ENCODE results near the gene LIN9.

LIN9 gene

GRCh38 chr1:226187380-226187779 is 121.6 kb downstream of the LIN9 start:
- Histone ChIP-seq H3K27ac (ENCODE audit: low read depth, low read length) (peak overlapping the region; percentile 71; the same call in 1 of the 2 replicates), H3K4me3 (ENCODE audit: insufficient read depth, low read length, poor library complexity, severe bottlenecking) (peak overlapping the region; percentile 91), H2AFZ (ENCODE audit: low read depth, low read length, severe bottlenecking) (peak overlapping the region; percentile 66), H3F3A (ENCODE audit: insufficient read depth) (peaks cover 21% of the 10 kb centered on the region), H3K27me3 (ENCODE audit: low read length) (no peaks in the 10 kb centered on the region), H3K9me3 (ENCODE audit: insufficient read depth, low read length) (no peaks in the 10 kb centered on the region), H3K9me2 (replicated peaks; ENCODE audit: insufficient read depth, low read length) (no peaks in the 10 kb centered on the region), H3K9ac (ENCODE audit: low read length) (peak overlapping the region; percentile 84), H3K79me2 (ENCODE audit: insufficient read depth, low read length) (peaks cover 38% of the 10 kb centered on the region), H4K20me1 (ENCODE audit: low read depth, low read length) (no peaks in the 10 kb centered on the region; the same call in 1 of the 2 replicates), H3K36me3 (ENCODE audit: low read length) (no peaks in the 10 kb centered on the region), H3K4me2 (ENCODE audit: low read depth, low read length, poor library complexity, severe bottlenecking) (peak overlapping the region; percentile 99)
- no peak for TF ChIP-seq EZH2phosphoT487 (conservative IDR thresholded peaks at IDR 0.05; ENCODE audit: low read length)
- no peak for TF ChIP-seq CTCF (IDR thresholded peaks at IDR 0.05; ENCODE audit: insufficient read depth, low read length, poor library complexity, severe bottlenecking)

- peak overlapping the region; percentile 66 for H2AFZ ChIP-seq (ENCODE audit: low read depth, low read length, severe bottlenecking)
- peak overlapping the region; percentile 84 for H3K9ac ChIP-seq (ENCODE audit: low read length)
- H4K20me1 ChIP-seq (ENCODE audit: low read depth, low read length) = no peaks in the 10 kb centered on the region; the same call in 1 of the 2 replicates
- peaks cover 41% of the 10 kb centered on the region for H3K79me2 ChIP-seq (ENCODE audit: insufficient read depth, low read length)
- peak overlapping the region; percentile 91 for H3K4me3 ChIP-seq (ENCODE audit: insufficient read depth, low read length, poor library complexity, severe bottlenecking)
- TF ChIP-seq EZH2phosphoT487 (conservative IDR thresholded peaks at IDR 0.05; ENCODE audit: low read length) (no peak), CTCF (IDR thresholded peaks at IDR 0.05; ENCODE audit: insufficient read depth, low read length, poor library complexity, severe bottlenecking) (no peak)
- no peaks in the 10 kb centered on the region for H3K9me3 ChIP-seq (ENCODE audit: insufficient read depth, low read length)
- peaks cover 21% of the 10 kb centered on the region for H3F3A ChIP-seq (ENCODE audit: insufficient read depth)
- H3K9me2 ChIP-seq (replicated peaks; ENCODE audit: insufficient read depth, low read length) = no peaks in the 10 kb centered on the region
- H3K27ac ChIP-seq (ENCODE audit: low read depth, low read length) = peak overlapping the region; percentile 71
- no peaks in the 10 kb centered on the region for H3K36me3 ChIP-seq (ENCODE audit: low read length)
- no peaks in the 10 kb centered on the region for H3K27me3 ChIP-seq (ENCODE audit: low read length)
- peak overlapping the region; percentile 99 for H3K4me2 ChIP-seq (ENCODE audit: low read depth, low read length, poor library complexity, severe bottlenecking)
These were observed 122.0 kb downstream of the LIN9 start for GRCh38 chr1:226187019-226187322.

GRCh38 chr1:226186124-226187018 is 122.6 kb downstream of the LIN9 start, which contains the start of gene ACBD3:
ACBD3 (minus strand) TSS chr1:226186741; CDS start chr1:226186675, 66 bp downstream.
- H3K36me3 ChIP-seq (ENCODE audit: low read length) = no peaks in the 10 kb centered on the region
- no peaks in the 10 kb centered on the region for H3K9me3 ChIP-seq (ENCODE audit: insufficient read depth, low read length)
- peak within 1 kb of the TSS; percentile 66 for H2AFZ ChIP-seq (ENCODE audit: low read depth, low read length, severe bottlenecking)
- H3K9ac ChIP-seq (ENCODE audit: low read length) = peak within 1 kb of the TSS; percentile 84
- peak within 1 kb of the TSS; percentile 71 for H3K27ac ChIP-seq (ENCODE audit: low read depth, low read length)
- TF ChIP-seq CTCF (IDR thresholded peaks at IDR 0.05; ENCODE audit: insufficient read depth, low read length, poor library complexity, severe bottlenecking) (no peak), EZH2phosphoT487 (conservative IDR thresholded peaks at IDR 0.05; ENCODE audit: low read length) (no peak)
- no peaks in the 10 kb centered on the region for H3K9me2 ChIP-seq (replicated peaks; ENCODE audit: insufficient read depth, low read length)
- peaks cover 47% of the 10 kb centered on the region for H3K79me2 ChIP-seq (ENCODE audit: insufficient read depth, low read length)
- peak within 1 kb of the TSS; percentile 91 for H3K4me3 ChIP-seq (ENCODE audit: insufficient read depth, low read length, poor library complexity, severe bottlenecking)
- peaks cover 3% of the 10 kb centered on the region; the same call in 1 of the 2 replicates for H4K20me1 ChIP-seq (ENCODE audit: low read depth, low read length)
- H3K27me3 ChIP-seq (ENCODE audit: low read length) = no peaks in the 10 kb centered on the region
- H3F3A ChIP-seq (ENCODE audit: insufficient read depth) = peaks cover 25% of the 10 kb centered on the region
- peak within 1 kb of the TSS; percentile 99 for H3K4me2 ChIP-seq (ENCODE audit: low read depth, low read length, poor library complexity, severe bottlenecking)

Measured in SU-DHL-6 (cell line).